GM19035 (cell line): ENCODE results near the gene CGB2.
A peak's percentile ranks its signal among the peaks of the same experiment; 100 is the strongest.
"Not testable (repeated sequence)": the region's sequence is repeated elsewhere in the genome, so short reads cannot be mapped to it uniquely, and the experiment has no call there.

ENCODE experiments used
- ATAC-seq: cut with Tn5 transposase; IDR thresholded peaks from one replicate; pipeline ENCODE4 v1.9.1; 2021; ENCODE audit not compliant: unreplicated experiment

CGB2 gene

DNA sequence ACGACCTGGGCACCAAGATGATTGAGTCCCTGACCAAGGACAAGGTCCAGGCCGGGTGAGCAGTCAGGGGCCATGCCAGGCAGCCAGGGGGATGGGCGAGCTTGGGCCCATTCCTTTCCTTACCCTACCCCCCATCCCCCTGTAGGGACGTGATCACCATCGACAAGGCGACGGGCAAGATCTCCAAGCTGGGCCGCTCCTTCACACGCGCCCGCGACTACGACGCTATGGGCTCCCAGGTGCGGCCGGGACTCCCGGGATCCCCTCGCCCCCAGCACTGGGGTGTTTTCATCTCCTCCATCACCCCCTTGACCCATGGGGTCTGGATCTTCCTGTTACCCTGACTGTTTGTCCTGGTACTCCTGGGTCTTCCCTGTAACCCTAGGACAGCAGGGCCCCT lies 21.9 kb upstream of the CGB2 start:
- ATAC-seq, result no peak

DNA sequence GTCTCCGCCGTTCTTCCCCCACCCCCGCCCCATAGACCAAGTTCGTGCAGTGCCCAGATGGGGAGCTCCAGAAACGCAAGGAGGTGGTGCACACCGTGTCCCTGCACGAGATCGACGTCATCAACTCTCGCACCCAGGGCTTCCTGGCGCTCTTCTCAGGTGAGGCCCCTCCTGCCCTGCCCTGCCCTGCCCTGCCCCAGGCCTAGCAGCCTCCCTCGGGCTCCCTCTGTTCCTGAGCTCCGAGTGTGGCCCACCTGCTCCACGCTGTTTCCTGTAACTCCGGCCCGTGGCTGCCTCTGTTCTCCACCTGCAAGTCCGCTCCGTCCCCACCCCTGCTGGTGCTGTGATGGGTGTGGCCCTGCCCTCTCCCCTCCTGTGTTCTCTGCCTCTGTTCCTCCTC lies 21.2 kb upstream of the CGB2 start:
- no peak for ATAC-seq

DNA sequence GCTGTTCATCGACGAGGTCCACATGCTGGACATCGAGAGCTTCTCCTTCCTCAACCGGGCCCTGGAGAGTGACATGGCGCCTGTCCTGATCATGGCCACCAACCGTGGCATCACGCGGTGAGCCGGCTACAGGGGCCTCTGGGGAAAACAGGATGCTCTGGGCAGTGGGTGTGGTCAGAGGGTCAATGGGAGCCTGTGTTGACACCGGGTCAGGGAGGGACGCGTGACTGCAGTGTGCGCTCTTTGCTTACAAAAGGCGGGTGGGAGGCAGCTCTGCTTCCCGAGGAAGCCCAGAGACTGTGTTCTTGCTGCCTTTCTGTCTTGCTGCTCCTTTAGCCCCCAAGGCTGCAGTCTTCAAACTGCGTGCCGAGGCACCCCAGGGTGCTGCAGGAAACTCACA lies 20.5 kb upstream of the CGB2 start:
- no peak for ATAC-seq

DNA sequence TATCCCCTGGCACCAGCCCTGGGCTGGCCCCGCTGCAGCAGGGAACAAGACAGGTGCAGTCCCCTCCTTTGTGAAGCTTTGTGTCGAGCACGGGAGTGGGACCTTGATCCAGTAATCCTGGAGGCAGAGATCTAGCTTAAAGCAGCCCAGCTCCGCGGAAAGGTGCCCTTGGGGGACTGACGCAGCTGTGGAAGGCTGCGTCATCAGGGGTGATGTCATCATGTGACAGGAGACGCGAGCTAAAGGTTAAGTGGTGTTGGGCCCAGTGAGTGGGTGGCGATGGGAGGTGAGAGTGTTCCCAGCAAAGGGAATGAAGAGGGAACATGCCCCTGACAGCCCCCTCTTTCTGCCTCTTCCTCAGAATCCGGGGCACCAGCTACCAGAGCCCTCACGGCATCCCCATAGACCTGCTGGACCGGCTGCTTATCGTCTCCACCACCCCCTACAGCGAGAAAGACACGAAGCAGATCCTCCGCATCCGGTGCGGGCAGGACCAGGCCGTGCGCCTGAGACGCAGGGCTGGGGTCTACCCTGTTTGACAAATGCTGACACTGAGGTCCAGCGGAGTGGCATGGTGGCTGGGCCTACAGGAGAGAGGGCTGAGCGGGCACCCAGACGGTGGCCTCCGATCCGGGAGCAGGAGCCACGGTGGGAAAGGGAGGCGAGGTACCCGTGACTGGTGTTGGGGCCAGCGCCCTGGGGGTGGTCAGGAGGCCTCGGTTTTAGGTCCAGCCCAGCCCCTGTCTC lies 17.4 kb upstream of the CGB2 start:
- no peak for ATAC-seq

DNA sequence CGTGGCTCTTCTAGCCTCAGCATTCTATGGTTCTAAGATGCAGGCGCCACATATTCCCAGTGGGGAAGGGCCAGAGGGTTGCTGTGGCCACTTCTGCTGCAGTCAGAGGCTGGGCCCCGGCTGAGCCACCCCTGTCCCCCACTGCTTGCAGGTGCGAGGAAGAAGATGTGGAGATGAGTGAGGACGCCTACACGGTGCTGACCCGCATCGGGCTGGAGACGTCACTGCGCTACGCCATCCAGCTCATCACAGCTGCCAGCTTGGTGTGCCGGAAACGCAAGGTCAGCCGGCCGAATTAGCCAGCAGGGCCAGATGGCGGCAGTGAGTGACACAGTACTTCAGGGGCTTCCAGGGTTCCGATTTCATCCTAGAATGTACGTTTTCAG lies 16.8 kb upstream of the CGB2 start:
- no peak for ATAC-seq

DNA sequence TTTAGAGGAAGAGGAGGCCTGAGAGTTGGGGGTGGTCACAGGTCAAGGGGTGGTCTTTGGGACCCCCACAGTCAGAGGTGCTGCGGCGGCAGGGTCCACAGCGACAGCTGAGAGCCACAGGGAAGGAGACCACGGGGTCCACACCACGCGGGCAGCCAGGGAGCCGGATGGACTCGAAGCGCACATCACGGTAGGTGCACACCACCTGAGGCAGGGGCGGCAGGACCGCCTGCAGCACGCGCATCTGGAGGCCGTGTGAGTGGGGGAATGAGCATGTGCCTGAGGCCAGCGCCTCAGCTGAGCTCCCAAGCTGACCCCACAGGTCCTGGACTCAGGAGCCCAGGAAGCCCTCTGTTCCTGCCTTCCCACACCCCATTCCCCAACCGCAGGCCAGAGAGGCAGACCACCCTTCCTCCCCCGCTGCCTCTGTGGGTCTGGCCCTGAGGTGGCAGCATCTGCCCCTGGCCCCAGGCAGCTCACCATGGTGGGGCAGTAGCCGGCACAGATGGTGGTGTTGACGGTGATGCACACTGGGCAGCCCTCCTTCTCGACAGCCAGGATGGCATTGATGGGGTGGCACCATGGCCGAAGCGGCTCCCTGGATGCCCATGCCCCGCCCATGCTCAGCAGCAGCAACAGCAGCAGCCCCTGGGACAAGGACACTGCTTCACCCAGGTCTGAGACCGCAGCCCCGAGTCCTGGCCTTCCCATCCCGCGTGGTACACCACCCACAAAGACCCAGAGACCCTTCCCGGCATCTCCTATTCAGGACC lies 15.4 kb upstream of the CGB2 start:
- no peak for ATAC-seq

DNA sequence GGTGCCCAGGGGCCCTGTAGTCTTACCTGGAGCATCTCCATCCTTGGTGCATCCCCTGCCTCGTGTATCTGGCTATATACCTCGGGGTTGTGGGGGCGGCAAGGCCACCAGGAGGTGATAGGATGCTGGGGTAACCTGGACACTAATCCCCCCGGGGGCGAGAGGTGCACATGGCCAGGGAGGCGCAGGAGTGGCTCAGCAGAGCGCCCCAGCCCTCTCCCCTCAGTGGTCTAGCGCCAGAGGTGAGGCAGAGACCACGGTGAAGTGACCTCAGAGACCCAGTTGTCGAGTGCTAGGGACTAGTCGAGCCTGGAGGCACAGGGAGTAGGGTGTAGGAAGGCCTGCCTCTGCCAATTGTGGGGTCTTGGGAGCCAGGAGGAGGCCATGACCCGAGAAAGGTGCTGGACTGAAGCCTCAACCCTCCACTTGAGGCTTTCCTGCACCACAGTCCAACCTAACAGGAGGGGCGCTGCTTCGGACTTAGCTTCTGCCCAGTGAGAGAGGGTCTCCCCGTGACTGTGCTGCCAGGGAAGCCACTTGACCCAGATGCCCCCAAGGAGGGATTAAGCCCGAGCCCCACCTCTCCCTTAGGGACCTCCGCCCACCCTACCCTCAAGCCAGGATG lies 14.5 kb upstream of the CGB2 start, which contains the start of gene LHB:
TSS of gene LHB (minus strand) at position 51 of the 625 bp plus-strand sequence. CDS start at position 41, 10 bp downstream.
- ATAC-seq, result no peak

DNA sequence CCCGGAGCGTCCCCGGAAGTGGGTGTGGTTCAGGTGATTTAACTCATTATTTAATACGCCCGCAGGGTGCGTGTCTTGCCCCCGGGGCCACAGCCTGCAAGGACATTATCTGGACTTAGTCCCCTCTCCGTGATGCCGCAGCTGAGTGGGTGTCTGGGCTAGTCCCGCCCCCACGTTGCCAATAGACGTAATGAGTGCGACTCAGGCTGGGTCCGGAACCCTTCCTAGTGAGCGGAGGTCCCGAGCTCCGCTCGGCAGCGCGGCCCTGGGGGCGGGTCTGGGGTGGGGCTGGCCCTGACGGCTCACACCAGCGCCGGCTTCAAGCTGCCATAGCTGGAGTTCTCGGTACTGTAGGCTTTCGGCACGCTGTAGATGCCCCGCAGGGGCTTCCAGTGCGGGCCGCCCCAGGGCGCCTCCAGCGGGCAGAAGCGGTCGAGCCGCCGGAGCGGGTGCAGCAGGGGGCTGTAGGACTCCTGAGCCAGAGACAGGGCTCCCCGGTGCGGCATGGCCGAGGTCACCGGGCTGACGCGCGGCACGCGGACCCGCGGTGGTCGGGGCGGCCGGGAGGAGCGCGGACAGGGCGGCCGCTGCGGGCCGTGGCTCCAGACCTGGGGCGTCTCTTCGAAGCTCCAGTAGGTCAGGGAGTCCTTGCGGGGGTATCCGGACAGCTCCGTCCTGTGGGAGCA lies 13.9 kb upstream of the CGB2 start:
- ATAC-seq, result peak; percentile 43

DNA sequence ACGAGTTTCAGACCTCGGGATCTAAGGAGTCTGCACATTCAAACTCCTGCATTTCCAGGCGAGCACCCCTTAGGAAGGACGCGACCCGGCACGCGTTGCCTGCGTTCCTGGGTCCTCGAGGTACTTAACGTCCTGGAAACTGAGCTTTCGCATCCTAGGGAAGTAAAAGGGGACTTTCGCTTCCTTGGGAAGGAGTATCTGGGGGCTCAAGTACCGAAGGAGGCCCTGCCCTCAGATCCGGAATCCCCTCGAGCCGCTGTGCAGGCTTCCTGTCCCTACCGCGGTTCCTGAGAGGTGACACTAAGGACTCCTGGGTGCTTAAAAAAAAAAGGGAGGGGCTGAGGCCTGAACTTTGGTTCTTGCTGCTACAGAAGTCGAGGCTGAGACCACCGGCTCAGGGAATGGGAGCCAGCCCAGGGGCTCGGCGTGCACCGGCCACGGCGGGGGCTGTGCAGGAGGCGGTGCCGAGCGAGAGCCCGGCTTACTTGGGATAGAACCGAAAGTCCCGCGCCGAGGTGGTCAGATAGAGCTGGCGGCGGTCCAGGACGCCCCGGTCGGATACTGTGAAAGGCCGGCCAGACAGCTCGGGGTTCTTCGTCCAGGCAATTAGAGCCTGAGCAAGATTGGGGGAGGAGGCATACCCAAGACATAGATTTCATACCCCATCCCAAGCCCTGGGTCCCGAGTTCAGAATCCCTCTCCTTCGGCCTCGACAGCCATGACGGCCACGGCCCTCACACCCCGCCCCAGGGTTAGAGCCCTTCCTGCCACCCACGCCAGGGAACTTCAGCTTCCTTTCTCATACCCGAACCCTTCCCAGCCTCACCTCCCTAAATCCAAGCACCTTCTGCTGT lies 13.1 kb upstream of the CGB2 start:
- not testable (repeated sequence) for ATAC-seq

DNA sequence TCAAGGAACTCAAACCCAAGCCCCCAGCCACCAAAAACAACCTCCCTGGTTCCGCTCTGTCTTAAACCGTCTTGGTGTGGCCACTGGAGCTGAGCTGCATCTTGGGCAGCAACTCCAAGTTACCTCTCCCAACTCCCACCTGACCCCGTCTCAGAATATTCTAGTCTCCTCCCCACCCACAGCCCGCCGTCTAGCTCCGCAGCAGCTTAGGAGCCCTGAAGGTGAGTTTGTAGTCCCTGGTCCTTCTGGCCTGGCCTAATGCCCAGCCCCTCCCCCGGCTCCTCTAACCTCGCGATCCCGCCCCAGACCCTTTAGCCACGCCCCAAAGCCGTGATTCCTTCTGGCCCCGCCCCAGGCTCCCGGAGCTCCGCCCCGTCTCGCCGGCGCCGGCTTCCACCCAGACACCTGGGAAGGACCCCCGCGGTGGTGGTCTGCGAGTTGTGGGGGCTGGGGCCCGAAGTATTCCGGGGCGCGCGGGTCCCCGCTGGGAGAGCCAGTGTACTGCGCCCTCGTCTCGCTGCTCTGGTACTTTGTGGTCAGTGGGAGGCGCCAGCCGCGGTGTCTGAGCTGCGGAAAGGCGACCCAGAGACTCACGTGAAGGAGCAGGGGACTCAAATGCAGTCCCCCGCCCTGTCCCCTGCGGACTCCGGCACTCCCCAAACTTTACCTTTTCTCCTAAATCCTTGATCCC lies 12.3 kb upstream of the CGB2 start:
- peak; percentile 49 for ATAC-seq

DNA sequence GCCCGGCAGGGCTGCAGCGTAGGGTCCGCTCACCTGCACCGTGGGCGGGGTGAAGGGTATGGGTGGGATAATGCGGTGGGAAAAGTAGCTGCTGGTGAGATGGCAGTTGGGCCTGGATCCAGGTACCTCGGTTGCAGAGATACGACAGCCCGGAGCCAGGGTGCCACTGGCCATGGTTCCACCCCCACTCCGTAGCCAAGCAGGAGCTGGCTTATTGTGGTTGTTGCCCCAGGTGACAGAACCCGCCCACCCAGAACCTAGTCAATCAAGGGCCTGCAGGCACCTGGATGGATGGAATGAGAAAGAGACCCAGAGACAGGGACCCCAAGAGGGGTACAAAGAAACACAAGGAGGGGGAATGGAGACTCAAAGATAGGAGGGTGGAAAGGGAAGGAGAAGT lies 11.3 kb upstream of the CGB2 start:
- ATAC-seq, result no peak

DNA sequence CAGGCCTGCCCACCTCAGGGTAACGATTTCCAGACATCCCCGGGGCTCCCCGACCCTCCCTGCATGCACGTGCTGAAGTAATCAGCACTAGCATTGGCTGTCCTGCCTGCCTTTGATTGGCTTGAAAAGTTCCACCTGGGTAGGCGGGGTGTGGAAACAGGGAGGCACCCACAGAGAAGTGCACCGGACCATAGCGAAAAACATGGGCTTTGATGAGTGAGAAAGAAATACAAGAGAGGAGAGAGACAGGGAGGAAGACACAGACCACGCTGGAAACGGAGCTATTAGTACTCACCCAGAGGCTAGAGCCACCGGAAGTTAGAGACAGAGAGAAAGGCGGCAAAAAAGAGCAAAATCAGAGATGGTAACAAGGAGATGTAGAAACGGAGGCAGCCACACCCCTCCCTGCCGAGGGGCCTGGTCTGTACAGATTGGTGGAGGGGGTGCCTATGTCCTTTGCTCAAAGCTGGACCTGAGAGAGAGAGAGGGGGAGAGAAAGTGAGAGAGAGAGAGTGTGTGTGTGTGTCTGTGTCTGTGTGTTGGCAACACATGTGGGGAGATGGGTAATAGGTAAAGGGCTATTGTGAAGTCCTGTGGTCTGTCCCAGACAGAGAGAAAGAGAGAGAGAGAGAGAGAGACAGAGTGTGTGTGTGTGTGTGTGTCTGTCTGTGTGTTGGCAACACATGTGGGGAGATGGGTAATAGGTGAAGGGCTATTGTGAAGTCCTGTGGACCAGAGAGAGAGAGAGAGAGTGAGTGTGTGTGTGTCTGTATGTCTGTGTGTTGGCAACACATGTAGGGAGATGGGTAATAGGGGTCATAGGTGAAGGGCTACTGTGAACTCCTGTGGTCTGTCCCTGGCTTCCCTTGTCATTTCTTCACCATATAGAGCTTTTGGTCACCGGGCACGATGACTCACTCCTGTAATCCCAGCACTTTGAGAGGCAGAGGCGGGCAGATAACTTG lies 10.5 kb upstream of the CGB2 start:
- no peak for ATAC-seq

DNA sequence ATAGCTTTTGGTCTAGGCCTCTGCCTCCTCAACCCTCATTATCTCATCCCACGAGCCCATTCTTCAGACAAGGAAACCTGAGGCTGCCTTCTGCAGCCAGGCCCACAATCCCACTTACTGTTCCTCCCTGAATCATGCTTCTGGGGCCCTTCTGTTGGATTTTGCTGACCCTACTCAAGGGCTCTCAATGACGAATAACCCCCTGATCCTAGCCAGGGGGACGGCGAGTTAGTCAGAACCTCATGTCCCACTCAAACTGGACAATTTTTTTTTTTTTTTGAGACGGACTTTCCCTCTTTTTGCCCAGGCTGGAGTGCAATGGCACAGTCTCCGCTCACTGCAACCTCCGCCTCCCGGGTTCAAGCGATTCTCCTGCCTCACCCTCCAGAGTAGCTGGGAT lies 9.6 kb upstream of the CGB2 start:
- ATAC-seq, result no peak

DNA sequence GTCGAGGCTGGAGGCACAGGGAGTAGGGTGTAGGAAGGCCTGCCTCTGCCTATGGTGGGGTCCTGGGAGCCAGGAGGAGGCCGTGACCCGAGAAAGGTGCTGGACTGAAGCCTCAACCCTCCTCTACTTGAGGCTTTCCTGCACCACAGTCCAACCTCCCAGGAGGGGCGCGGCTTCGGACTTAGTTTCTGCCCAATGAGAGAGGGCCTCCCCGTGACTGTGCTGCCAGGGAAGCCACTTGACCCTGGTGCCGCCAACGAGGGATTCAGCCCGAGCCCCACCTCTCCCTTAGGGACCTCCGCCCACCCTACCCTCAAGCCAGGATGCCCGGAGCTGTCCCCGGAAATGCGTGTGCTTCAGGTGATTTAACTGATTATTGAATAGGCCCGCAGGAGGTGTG lies 7.5 kb upstream of the CGB2 start, which contains the start of gene CGB3:
TSS of gene CGB3 (minus strand) at position 101 of the 400 bp plus-strand sequence. CDS start 362 bp downstream, outside the sequence.
- ATAC-seq, result not testable (repeated sequence)

DNA sequence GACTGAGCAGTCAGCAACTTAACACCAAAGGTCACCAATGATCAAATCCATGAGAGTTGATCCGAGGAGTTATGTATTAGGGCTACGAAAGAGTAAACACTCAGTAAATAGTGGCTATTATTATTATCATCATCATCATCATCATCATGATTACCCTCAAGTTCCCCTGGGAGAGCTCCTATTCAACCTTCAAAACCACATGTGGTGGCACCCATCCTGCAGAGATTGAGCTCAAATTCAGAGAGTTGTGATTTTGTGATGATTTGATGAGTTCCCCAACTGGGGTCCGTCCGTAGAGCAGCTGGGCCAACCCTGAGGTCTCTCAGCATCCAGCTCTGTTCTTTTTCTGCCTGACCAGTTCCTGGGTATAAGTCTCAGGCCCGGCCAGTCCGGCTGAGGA lies 6.6 kb upstream of the CGB2 start:
- not testable (repeated sequence) for ATAC-seq

DNA sequence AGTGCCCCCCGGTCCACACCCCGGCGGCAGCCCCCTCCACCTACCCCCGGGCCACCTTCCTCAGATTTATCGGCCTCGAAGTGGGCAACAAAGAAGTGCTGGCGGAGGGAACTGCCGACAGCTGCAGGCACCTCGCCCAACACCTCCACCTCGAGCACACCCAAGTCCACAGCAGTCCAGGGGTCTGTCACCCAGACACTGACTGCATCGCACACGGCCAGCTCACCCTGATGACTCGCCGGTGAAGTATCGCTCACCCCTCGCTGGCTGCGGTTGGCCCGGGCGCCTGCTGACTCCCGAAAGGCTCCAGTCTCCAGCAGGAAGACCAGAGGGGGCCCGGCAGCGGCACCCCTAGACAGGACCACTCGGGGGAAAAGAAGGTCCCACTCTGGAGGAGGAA lies 6.1 kb upstream of the CGB2 start:
- ATAC-seq, result not testable (repeated sequence)

DNA sequence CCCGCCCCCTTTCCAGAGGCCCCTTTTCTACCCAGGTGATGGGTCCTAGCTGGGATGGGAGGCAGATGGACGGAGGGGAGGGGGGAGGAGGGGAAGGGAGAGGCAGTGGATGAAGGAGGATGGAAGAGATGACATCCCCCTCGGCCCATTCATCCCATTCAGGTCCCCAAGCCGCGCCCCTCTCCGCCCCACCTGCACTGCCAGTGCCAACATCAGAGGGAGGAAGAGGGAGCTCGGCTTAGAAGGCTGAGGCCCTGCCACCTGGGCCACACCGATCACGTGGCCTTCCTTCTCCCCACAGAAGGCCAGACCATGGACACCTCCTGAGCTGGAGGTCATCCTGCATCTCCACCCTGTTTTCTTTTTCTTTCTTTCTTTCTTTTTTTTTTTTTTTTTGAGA lies 3.0 kb upstream of the CGB2 start:
- ATAC-seq, result not testable (repeated sequence)

DNA sequence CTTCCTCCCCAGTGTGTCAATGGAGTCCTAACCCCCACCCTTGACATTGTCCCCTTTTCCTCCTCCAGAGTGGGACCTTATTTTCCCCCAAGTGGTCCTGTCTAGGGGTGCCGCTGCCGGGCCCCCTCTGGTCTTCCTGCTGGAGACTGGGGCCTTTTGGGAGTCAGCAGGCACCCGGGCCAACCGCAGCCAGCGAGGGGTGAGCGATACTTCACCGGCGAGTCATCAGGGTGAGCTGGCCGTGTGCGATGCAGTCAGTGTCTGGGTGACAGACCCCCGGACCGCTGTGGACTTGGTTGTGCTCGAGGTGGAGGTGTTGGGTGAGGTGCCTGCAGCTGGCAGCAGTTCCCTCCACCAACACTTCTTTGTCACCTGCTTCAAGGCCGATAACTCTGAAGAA lies 1.9 kb upstream of the CGB2 start:
- not testable (repeated sequence) for ATAC-seq

DNA sequence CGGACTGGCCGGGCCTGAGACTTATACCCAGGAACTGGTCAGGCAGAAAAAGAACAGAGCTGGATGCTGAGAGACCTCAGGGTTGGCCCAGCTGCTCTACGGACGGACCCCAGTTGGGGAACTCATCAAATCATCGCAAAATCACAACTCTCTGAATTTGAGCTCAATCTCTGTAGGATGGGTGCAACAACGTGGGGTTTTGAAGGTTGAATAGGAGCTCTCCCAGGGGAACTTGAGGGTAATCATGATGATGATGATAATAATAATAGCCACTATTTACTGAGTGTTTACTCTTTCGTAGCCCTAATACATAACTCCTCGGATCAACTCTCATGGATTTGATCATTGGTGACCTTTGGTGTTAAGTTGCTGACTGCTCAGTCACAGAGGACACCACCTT lies 1.4 kb upstream of the CGB2 start:
- ATAC-seq, result not testable (repeated sequence)
